Loucy (cell line): ENCODE results near the gene CYP4F8.

Experiments used
- H2AFZ ChIP-seq: fragments of 200-600 bp; sonication (generic); 2 replicates; pipeline ENCODE4 v1.6.0; 2016; ENCODE audit warnings: antibody characterized with exemption, mild to moderate bottlenecking, low read length, moderate library complexity
- H3F3A ChIP-seq: fragments of 200-600 bp; 2 replicates; pipeline ENCODE4 v1.6.0; 2016; ENCODE audit warnings: antibody characterized with exemption, low read depth, mild to moderate bottlenecking
- H3K27me3 ChIP-seq: fragments of 200-600 bp; sonication (generic); 2 replicates; pipeline ENCODE4 v1.6.1; 2014; ENCODE audit warnings: low read length, mild to moderate bottlenecking; ENCODE audit not compliant: insufficient read depth, poor library complexity, severe bottlenecking
- H3K36me3 ChIP-seq: fragments of 200-600 bp; sonication (generic); 2 replicates; pipeline ENCODE4 v1.6.1; 2016; ENCODE audit warnings: low read length; ENCODE audit not compliant: insufficient read depth
- H3K4me1 ChIP-seq: fragments of 200-600 bp; sonication (generic); 2 replicates; pipeline ENCODE4 v1.5.1; 2014; ENCODE audit warnings: low read length, mild to moderate bottlenecking; ENCODE audit not compliant: insufficient read depth, poor library complexity, severe bottlenecking
- H3K4me2 ChIP-seq: fragments of 200-600 bp; sonication (generic); 2 replicates; pipeline ENCODE4 v1.6.0; 2014; ENCODE audit warnings: antibody characterized with exemption, low read length, low read depth, mild to moderate bottlenecking; ENCODE audit not compliant: poor library complexity, severe bottlenecking
- H3K4me3 ChIP-seq: fragments of 200-600 bp; sonication (generic); 2 replicates; pipeline ENCODE4 v1.5.1; 2014; ENCODE audit warnings: low read length, mild to moderate bottlenecking, mixed read lengths; ENCODE audit not compliant: poor library complexity, severe bottlenecking
- H3K79me2 ChIP-seq: fragments of 200-600 bp; sonication (generic); 2 replicates; pipeline ENCODE4 v1.6.1; 2014; ENCODE audit warnings: low read length; ENCODE audit not compliant: insufficient read depth
- H3K9ac ChIP-seq: fragments of 200-600 bp; sonication (generic); 2 replicates; pipeline ENCODE4 v1.6.0; 2014; ENCODE audit warnings: mild to moderate bottlenecking, low read depth, low read length, moderate library complexity; ENCODE audit not compliant: poor library complexity, severe bottlenecking
- H3K9me2 ChIP-seq: fragments of 200-600 bp; sonication (generic); replicated peaks from 2 replicates; pipeline ENCODE4 v1.6.1; 2016; ENCODE audit warnings: low read depth, low read length, mixed read lengths
- H3K9me3 ChIP-seq: fragments of 200-600 bp; sonication (generic); 2 replicates; pipeline ENCODE4 v1.6.1; 2014; ENCODE audit warnings: mild to moderate bottlenecking, antibody characterized with exemption, low read length, low read depth; ENCODE audit not compliant: insufficient read depth
- H4K20me1 ChIP-seq: fragments of 200-600 bp; sonication (generic); 2 replicates; pipeline ENCODE4 v1.6.0; 2014; ENCODE audit warnings: antibody characterized with exemption, low read length, mild to moderate bottlenecking; ENCODE audit not compliant: insufficient read depth, poor library complexity, severe bottlenecking
- EZH2phosphoT487 ChIP-seq: fragments of 200-600 bp; IDR thresholded peaks from 2 replicates; pipeline ENCODE4 v1.6.1; 2018; ENCODE audit warnings: antibody characterized with exemption, mild to moderate bottlenecking, moderate library complexity, borderline replicate concordance
- TF ChIP-seq, protein P1 (sequence below): fragments of 200-600 bp; sonication (generic); conservative IDR thresholded peaks from 2 replicates; pipeline ENCODE4 v1.5.1; 2014; ENCODE audit warnings: mild to moderate bottlenecking, antibody characterized with exemption, low read length

The CYP4F8 gene

DNA sequence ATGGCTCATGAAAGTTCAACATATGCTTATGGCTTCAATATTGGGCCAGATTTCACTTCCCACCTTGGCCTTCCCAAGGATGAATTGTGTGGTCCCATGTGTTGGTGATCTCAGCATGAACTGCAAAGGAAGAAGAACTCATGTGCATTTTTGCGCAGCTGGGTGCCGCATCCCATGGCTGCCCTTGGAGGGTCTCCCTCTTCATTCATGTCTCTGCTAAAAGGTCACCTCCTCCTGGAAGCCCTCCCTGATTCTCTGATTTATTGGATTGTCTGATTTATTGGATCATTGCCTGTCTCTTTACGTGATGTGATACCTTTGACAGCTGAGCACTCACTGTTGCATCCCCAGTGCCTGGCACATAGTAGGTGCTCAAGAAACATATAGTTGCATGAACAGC, 1.7 kb upstream of the CYP4F8 start:
- H3K27me3 ChIP-seq: no peaks in the 10 kb centered on the region
- H3K4me3 ChIP-seq: no peak overlapping the region
- H3K79me2 ChIP-seq: no peaks in the 10 kb centered on the region
- no peak overlapping the region for H3K9ac ChIP-seq
- no peaks in the 10 kb centered on the region for H3K4me1 ChIP-seq
- no peaks in the 10 kb centered on the region for H3K9me2 ChIP-seq
- no peaks in the 10 kb centered on the region for H3K36me3 ChIP-seq
- no peak overlapping the region for H3K4me2 ChIP-seq
- H4K20me1 ChIP-seq: no peaks in the 10 kb centered on the region
- H2AFZ ChIP-seq: no peak overlapping the region
- no peaks in the 10 kb centered on the region for H3K9me3 ChIP-seq
- TF ChIP-seq, protein P1, sequence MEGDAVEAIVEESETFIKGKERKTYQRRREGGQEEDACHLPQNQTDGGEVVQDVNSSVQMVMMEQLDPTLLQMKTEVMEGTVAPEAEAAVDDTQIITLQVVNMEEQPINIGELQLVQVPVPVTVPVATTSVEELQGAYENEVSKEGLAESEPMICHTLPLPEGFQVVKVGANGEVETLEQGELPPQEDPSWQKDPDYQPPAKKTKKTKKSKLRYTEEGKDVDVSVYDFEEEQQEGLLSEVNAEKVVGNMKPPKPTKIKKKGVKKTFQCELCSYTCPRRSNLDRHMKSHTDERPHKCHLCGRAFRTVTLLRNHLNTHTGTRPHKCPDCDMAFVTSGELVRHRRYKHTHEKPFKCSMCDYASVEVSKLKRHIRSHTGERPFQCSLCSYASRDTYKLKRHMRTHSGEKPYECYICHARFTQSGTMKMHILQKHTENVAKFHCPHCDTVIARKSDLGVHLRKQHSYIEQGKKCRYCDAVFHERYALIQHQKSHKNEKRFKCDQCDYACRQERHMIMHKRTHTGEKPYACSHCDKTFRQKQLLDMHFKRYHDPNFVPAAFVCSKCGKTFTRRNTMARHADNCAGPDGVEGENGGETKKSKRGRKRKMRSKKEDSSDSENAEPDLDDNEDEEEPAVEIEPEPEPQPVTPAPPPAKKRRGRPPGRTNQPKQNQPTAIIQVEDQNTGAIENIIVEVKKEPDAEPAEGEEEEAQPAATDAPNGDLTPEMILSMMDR: no peak
- TF ChIP-seq EZH2phosphoT487: no peak
- no peaks in the 10 kb centered on the region for H3F3A ChIP-seq

DNA sequence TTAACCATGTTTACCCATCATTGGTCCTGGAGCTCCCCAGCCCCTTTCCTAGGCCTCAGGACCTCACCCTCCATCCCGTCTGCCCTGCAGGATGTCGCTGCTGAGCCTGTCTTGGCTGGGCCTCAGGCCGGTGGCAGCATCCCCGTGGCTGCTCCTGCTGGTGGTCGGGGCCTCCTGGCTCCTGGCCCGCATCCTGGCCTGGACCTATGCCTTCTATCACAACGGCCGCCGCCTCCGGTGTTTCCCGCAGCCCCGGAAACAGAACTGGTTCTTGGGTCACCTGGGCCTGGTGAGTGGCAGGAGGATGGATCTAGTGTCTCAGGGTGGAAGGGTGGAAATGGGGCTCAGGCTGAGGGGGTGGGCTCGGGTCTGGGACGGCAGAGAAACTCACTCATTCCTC, 508 bp downstream of the CYP4F8 start:
- Histone ChIP-seq H3K4me3 (no peak overlapping the region), H3K79me2 (no peaks in the 10 kb centered on the region), H3K27me3 (no peaks in the 10 kb centered on the region), H3K4me2 (no peak overlapping the region), H2AFZ (no peak overlapping the region), H3K4me1 (no peaks in the 10 kb centered on the region), H3K9me3 (no peaks in the 10 kb centered on the region), H3F3A (no peaks in the 10 kb centered on the region), H3K9me2 (no peaks in the 10 kb centered on the region), H4K20me1 (no peaks in the 10 kb centered on the region), H3K36me3 (no peaks in the 10 kb centered on the region), H3K9ac (no peak overlapping the region)
- TF ChIP-seq, protein P1: no peak
- no peak for TF ChIP-seq EZH2phosphoT487

DNA sequence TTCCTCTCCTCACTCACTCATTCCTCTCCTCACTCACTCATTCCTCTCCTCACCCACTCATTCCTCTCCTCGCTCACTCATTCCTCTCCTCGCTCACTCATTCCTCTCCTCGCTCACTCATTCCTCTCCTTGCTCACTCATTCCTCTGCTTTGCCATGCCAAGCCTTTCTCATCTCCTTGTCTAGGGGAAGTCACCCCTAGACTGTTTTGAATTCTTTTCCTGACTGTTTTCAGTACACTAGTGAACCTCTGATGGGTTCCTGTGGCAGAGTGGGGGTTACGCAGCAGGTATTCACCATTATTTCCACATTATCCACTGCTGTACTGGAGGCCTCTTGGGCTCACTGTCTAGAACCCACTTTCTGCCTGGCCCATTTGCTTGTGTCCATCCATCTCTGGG, 1.2 kb downstream of the CYP4F8 start:
- no peaks in the 10 kb centered on the region for H3K36me3 ChIP-seq
- TF ChIP-seq, protein P1: no peak
- no peak for TF ChIP-seq EZH2phosphoT487
- H3F3A ChIP-seq: no peaks in the 10 kb centered on the region
- H3K9me3 ChIP-seq: no peaks in the 10 kb centered on the region
- no peak overlapping the region for H3K4me3 ChIP-seq
- no peaks in the 10 kb centered on the region for H4K20me1 ChIP-seq
- H3K4me2 ChIP-seq: no peak overlapping the region
- no peak overlapping the region for H2AFZ ChIP-seq
- no peaks in the 10 kb centered on the region for H3K9me2 ChIP-seq
- H3K27me3 ChIP-seq: no peaks in the 10 kb centered on the region
- no peaks in the 10 kb centered on the region for H3K4me1 ChIP-seq
- no peak overlapping the region for H3K9ac ChIP-seq
- no peaks in the 10 kb centered on the region for H3K79me2 ChIP-seq
